KOPT-K1 (cell line): ENCODE measurements around the gene CAPN5.

Source experiments
- H3K27ac ChIP-seq: fragments of 200-600 bp; sonication (generic); 2 replicates; pipeline ENCODE4 v1.5.1; 2016; ENCODE audit warnings: antibody characterized with exemption, mild to moderate bottlenecking, low read depth, low read length; ENCODE audit not compliant: poor library complexity, severe bottlenecking
- H3K36me3 ChIP-seq: fragments of 200-600 bp; sonication (generic); 2 replicates; pipeline ENCODE4 v1.5.1; 2017; ENCODE audit warnings: antibody characterized with exemption, mild to moderate bottlenecking, low read length, moderate library complexity; ENCODE audit not compliant: insufficient read depth
- H3K9me3 ChIP-seq: fragments of 200-600 bp; sonication (generic); 2 replicates; pipeline ENCODE4 v1.5.1; 2017; ENCODE audit warnings: antibody characterized with exemption, low read length, mild to moderate bottlenecking; ENCODE audit not compliant: insufficient read depth, poor library complexity, severe bottlenecking

CAPN5 gene

GRCh38 chr11:77118086-77118485, 51.3 kb downstream of the CAPN5 start:
- H3K27ac ChIP-seq = no peak overlapping the region
- H3K9me3 ChIP-seq = no peaks in the 10 kb centered on the region
- no peaks in the 10 kb centered on the region for H3K36me3 ChIP-seq

GRCh38 chr11:77118971-77119370, 52.2 kb downstream of the CAPN5 start:
- Histone ChIP-seq H3K9me3 (no peaks in the 10 kb centered on the region), H3K36me3 (no peaks in the 10 kb centered on the region), H3K27ac (no peak overlapping the region)

DNA sequence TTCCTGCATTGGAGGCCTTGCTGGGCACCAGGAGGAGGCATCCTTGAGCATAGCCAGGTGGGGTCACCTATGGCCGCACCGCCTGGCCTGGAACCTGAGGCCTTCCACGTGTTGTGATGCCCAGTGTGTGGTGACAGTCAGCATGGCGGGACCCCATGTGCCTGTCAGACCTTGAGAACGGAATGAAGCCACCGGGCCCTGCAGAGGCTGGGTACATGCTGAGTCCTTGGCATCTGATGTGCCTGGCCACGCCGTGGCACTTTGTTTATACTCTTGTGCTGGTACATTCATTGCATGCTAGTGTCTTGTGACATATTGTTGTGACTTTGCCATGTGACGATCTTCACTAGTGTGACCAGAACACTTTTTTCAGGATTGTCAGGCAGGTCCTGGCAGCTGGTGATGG, 52.8 kb downstream of the CAPN5 start:
- no peaks in the 10 kb centered on the region for H3K9me3 ChIP-seq
- no peak overlapping the region for H3K27ac ChIP-seq
- H3K36me3 ChIP-seq = no peaks in the 10 kb centered on the region

GRCh38 chr11:77120571-77120970, 53.8 kb downstream of the CAPN5 start:
- Histone ChIP-seq H3K27ac (no peak overlapping the region), H3K9me3 (no peaks in the 10 kb centered on the region), H3K36me3 (no peaks in the 10 kb centered on the region)

GRCh38 chr11:77121096-77121640, 54.4 kb downstream of the CAPN5 start:
- Histone ChIP-seq H3K9me3 (no peaks in the 10 kb centered on the region), H3K27ac (no peak overlapping the region), H3K36me3 (no peaks in the 10 kb centered on the region)

GRCh38 chr11:77121876-77122575, 55.3 kb downstream of the CAPN5 start:
- no peaks in the 10 kb centered on the region for H3K36me3 ChIP-seq
- no peaks in the 10 kb centered on the region for H3K9me3 ChIP-seq
- H3K27ac ChIP-seq = no peak overlapping the region

DNA sequence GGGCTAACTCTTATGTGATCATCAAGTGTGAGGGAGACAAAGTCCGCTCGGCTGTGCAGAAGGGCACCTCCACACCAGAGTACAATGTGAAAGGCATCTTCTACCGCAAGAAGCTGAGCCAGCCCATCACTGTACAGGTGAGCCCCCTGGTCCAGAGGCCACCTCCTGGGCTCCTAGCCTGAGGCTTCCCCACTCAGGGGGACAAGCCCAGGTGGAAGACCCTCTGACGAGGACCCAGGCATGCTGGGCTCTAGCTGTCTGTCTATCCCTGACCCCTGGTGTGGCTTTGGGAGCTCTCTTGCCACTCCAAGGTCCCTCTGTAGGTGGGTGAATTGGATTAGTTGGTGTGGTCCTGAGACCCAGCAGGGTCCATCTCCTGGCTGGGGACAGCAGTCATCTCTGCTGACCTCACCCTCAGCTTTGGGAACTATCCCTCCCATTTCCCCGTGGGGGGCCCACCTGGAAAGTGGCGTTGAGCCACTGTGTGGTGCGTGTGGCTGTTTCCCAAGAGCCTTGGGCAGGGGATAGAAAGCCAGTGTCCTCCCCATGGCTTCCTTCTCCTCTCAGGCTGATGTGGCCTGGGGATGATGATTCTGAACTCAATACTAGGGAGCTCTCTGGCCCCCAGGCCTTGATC, 55.9 kb downstream of the CAPN5 start:
- Histone ChIP-seq H3K36me3 (no peaks in the 10 kb centered on the region), H3K27ac (no peak overlapping the region)

GRCh38 chr11:77123591-77123990, 56.8 kb downstream of the CAPN5 start:
- no peak overlapping the region for H3K27ac ChIP-seq
- no peaks in the 10 kb centered on the region for H3K9me3 ChIP-seq
- no peaks in the 10 kb centered on the region for H3K36me3 ChIP-seq

More for the DNA sequence above, 55.9 kb downstream of the CAPN5 start:
- H3K9me3 ChIP-seq = no peaks in the 10 kb centered on the region

GRCh38 chr11:77124041-77124440, 57.3 kb downstream of the CAPN5 start:
- Histone ChIP-seq H3K27ac (no peak overlapping the region), H3K9me3 (no peaks in the 10 kb centered on the region)

GRCh38 chr11:77124488-77124887, 57.7 kb downstream of the CAPN5 start:
- H3K9me3 ChIP-seq = no peaks in the 10 kb centered on the region
- no peak overlapping the region for H3K27ac ChIP-seq
- no peaks in the 10 kb centered on the region for H3K36me3 ChIP-seq

More at GRCh38 chr11:77124041-77124440, 57.3 kb downstream of the CAPN5 start:
- no peaks in the 10 kb centered on the region for H3K36me3 ChIP-seq

GRCh38 chr11:77125191-77125590, 58.4 kb downstream of the CAPN5 start:
- Histone ChIP-seq H3K27ac (no peak overlapping the region), H3K9me3 (no peaks in the 10 kb centered on the region), H3K36me3 (no peaks in the 10 kb centered on the region)

DNA sequence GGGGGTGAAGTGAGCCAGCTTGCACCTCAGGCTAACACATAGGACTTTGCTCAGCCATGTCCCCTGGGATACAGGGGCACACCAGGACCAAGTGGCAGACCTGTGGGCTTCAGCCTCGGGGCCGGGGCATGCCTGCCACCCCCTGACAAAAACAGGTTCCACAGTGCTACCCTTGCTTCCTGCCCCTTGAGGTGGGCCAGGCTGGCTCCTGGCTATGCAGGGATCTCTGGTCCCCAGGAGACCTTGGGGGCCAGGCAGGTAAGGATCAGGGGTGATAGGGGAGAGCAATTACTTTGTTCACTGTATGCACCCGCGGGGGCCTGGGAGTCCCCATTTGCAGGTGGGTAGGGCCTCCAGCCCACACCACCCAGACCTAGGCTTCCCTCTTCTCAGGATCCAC, 58.9 kb downstream of the CAPN5 start:
- Histone ChIP-seq H3K27ac (no peak overlapping the region), H3K9me3 (no peaks in the 10 kb centered on the region), H3K36me3 (no peaks in the 10 kb centered on the region)

DNA sequence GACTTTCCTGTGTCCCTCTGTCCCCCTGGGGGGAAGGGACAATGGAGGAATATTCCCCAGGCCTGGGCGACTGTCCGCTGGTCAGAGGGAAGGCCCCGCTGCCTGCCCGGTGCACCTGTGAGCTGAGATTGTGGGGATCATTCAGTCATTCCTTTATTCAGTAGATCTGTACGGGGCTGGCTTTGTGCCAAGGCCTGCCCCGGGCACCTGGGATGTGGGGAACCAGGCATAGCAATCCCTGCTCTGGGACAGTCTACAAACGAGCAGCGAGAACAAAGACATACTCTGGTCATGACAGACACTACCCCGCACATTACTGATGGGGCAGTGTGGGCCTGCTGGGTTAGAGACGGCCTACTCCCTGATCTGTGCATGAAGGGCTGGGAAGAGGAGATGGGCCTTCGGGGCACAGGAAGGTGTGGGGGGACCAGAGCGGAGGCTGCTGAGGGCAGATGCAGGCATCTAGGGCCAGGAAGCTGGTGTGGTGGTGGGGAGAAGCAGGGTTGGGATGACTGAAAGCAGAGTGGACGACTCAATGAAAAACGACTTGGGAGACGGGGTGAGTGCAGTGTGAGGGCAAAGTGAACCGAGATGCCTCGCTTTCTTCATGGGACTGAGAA, 59.5 kb downstream of the CAPN5 start:
- no peaks in the 10 kb centered on the region for H3K36me3 ChIP-seq
- H3K9me3 ChIP-seq = no peaks in the 10 kb centered on the region
- H3K27ac ChIP-seq = no peak overlapping the region

GRCh38 chr11:77126861-77127234, 60.1 kb downstream of the CAPN5 start:
- no peaks in the 10 kb centered on the region for H3K9me3 ChIP-seq
- no peak overlapping the region for H3K27ac ChIP-seq
- no peaks in the 10 kb centered on the region for H3K36me3 ChIP-seq

- H3K9me3 ChIP-seq = no peaks in the 10 kb centered on the region
- no peak overlapping the region for H3K27ac ChIP-seq
- H3K36me3 ChIP-seq = no peaks in the 10 kb centered on the region
These were observed 60.6 kb downstream of the CAPN5 start for GRCh38 chr11:77127235-77127911.
